ENCODE results near the gene CSNK2A1. TPM values are rescaled to one million over a fixed set of nuclear protein-coding genes. Genes with fewer than 3 reads are reported as not detected.

The CSNK2A1 gene
- total RNA-seq, 1 donor from 2014 or later = 228 TPM

- no peak for DNase-seq (ENCODE audit: low read depth)
- H3K27me3 ChIP-seq (ENCODE audit: control insufficient read depth, insufficient read depth, low read length) = no peaks in the 10 kb centered on the region
- no peak overlapping the region for H3K4me3 ChIP-seq (ENCODE audit: low read depth, low read length)
- peaks cover 3% of the 10 kb centered on the region for H3K36me3 ChIP-seq (ENCODE audit: control insufficient read depth, insufficient read depth, low read length)
- no peak for TF ChIP-seq CTCF (IDR thresholded peaks at IDR 0.05; ENCODE audit: insufficient read depth, low read length, poor library complexity, severe bottlenecking)
Observed at GRCh38 chr20:487655-488054, 55.9 kb downstream of the CSNK2A1 start.

GRCh38 chr20:483815-484644 is 59.6 kb downstream of the CSNK2A1 start:
- Histone ChIP-seq H3K4me3 (ENCODE audit: low read depth, low read length) (no peak overlapping the region), H3K36me3 (ENCODE audit: control insufficient read depth, insufficient read depth, low read length) (peaks cover 3% of the 10 kb centered on the region), H3K27me3 (ENCODE audit: control insufficient read depth, insufficient read depth, low read length) (no peaks in the 10 kb centered on the region)
- no peak for DNase-seq (ENCODE audit: low read depth)
- TF ChIP-seq CTCF (IDR thresholded peaks at IDR 0.05; ENCODE audit: insufficient read depth, low read length, poor library complexity, severe bottlenecking) = no peak

- Histone ChIP-seq H3K27me3 (ENCODE audit: control insufficient read depth, insufficient read depth, low read length) (no peaks in the 10 kb centered on the region), H3K4me3 (ENCODE audit: low read depth, low read length) (no peak overlapping the region), H3K36me3 (ENCODE audit: control insufficient read depth, insufficient read depth, low read length) (peaks cover 3% of the 10 kb centered on the region)
- no peak for TF ChIP-seq CTCF (IDR thresholded peaks at IDR 0.05; ENCODE audit: insufficient read depth, low read length, poor library complexity, severe bottlenecking)
- no peak for DNase-seq (ENCODE audit: low read depth)
Observed at GRCh38 chr20:481167-481566, 62.4 kb downstream of the CSNK2A1 start.

GRCh38 chr20:480044-480443 is 63.5 kb downstream of the CSNK2A1 start:
- TF ChIP-seq CTCF (IDR thresholded peaks at IDR 0.05; ENCODE audit: insufficient read depth, low read length, poor library complexity, severe bottlenecking) = no peak
- no peak overlapping the region for H3K4me3 ChIP-seq (ENCODE audit: low read depth, low read length)
- peaks cover 1% of the 10 kb centered on the region for H3K36me3 ChIP-seq (ENCODE audit: control insufficient read depth, insufficient read depth, low read length)
- no peaks in the 10 kb centered on the region for H3K27me3 ChIP-seq (ENCODE audit: control insufficient read depth, insufficient read depth, low read length)
- no peak for DNase-seq (ENCODE audit: low read depth)

- Histone ChIP-seq H3K4me3 (ENCODE audit: low read depth, low read length) (no peak overlapping the region), H3K27me3 (ENCODE audit: control insufficient read depth, insufficient read depth, low read length) (no peaks in the 10 kb centered on the region), H3K36me3 (ENCODE audit: control insufficient read depth, insufficient read depth, low read length) (peaks cover 1% of the 10 kb centered on the region)
- no peak for TF ChIP-seq CTCF (IDR thresholded peaks at IDR 0.05; ENCODE audit: insufficient read depth, low read length, poor library complexity, severe bottlenecking)
- no peak for DNase-seq (ENCODE audit: low read depth)
Observed at GRCh38 chr20:479487-479886, 64.1 kb downstream of the CSNK2A1 start.

Measured in kidney epithelial cell (primary cell).